Breast epithelium (tissue), 3 donors: ENCODE results near the gene CRTC3.

Experiments
- CTCF ChIP-seq, 3 donors: fragments of 450-650 bp; IDR thresholded peaks; one replicate each; pipeline ENCODE4 v1.5.1; 2016 to 2017; ENCODE audit warnings: antibody characterized with exemption in 3 of 3, mild to moderate bottlenecking in 3 of 3, moderate library complexity in 3 of 3
- POLR2A ChIP-seq: fragments of 450-650 bp; IDR thresholded peaks from one replicate; pipeline ENCODE4 v1.6.1; 2016; ENCODE audit warnings: antibody characterized with exemption, mild to moderate bottlenecking, moderate library complexity
- POLR2AphosphoS5 ChIP-seq, 3 donors: sonication (generic); formaldehyde crosslinking; IDR thresholded peaks; one replicate each; pipeline ENCODE4 v1.6.1; 2017; ENCODE audit warnings: antibody characterized with exemption in 3 of 3

- TF ChIP-seq CTCF (IDR thresholded peaks at IDR 0.05) (no peak), POLR2A (no peak), POLR2AphosphoS5 (IDR thresholded peaks at IDR 0.05) (no peak)
These were observed 120.6 kb downstream of the CRTC3 start for GRCh38 chr15:90650117-90650955.
